Right lobe of liver (tissue), 6 donors: Measurements from ENCODE around the gene MXRA5. TPM values are rescaled to one million over a fixed set of nuclear protein-coding genes. Genes with fewer than 3 reads are reported as not detected.
"Not testable (repeated sequence)": the region's sequence is repeated elsewhere in the genome, so short reads cannot be mapped to it uniquely, and the experiment has no call there.

ENCODE experiments used
- ATAC-seq, 4 donors: fragments of 200-7000 bp; cut with Tn5 transposase; one replicate each; pipeline ENCODE4 v1.9.1; 2020; ENCODE audit warnings: mild to moderate bottlenecking in 4 of 4, moderate library complexity in 4 of 4
- DNase-seq, 3 donors: peaks; one replicate each; pipeline ENCODE4 v3.0.0-alpha.2; 2020
- H3K27ac ChIP-seq, 3 donors: fragments of 200-600 bp; one replicate each; pipeline ENCODE4 v1.8.0; 2022
- H3K27me3 ChIP-seq, 2 donors: fragments of 200-600 bp; one replicate each; pipeline ENCODE4 v1.8.0; 2022
- H3K36me3 ChIP-seq, 4 donors: fragments of 200-600 bp; sonication (generic) in 1 of 4; one replicate each; pipeline versions ENCODE4 v1.5.1 to v1.8.0; 2017 to 2022; ENCODE audit warnings: control low read depth in 1 of 4
- H3K4me1 ChIP-seq, 4 donors: fragments of 200-600 bp; sonication (generic) in 1 of 4; one replicate each; pipeline versions ENCODE4 v1.5.1 to v1.8.0; 2017 to 2022; ENCODE audit warnings: control low read depth in 1 of 4
- H3K4me3 ChIP-seq, 3 donors: fragments of 200-600 bp; one replicate each; pipeline ENCODE4 v1.8.0; 2022
- H3K9me3 ChIP-seq, 4 donors: fragments of 200-600 bp; sonication (generic) in 1 of 4; one replicate each; pipeline versions ENCODE4 v1.5.1 to v1.8.0; 2017 to 2022; ENCODE audit warnings: control low read depth in 1 of 4
- CTCF ChIP-seq, 4 donors: fragments of 200-600 bp in 3 of 4; fragments of 450-650 bp in 1 of 4; IDR thresholded peaks; one replicate each; pipeline versions ENCODE4 v1.5.1 to v1.8.0; 2016 to 2022; ENCODE audit warnings: antibody characterized with exemption in 4 of 4, mild to moderate bottlenecking in 2 of 4
- POLR2A ChIP-seq: fragments of 450-650 bp; IDR thresholded peaks from one replicate; pipeline ENCODE4 v1.6.1; 2017; ENCODE audit warnings: antibody characterized with exemption, mild to moderate bottlenecking
- WGBS: methylation state at CpG from one replicate; pipeline ENCODE4 v1.1.6; 2018; ENCODE audit warnings: low coverage, low lambda C conversion rate; ENCODE audit not compliant: insufficient coverage; ENCODE audit errors: missing lambda C conversion rate; 5-methylcytosine and 5-hydroxymethylcytosine counted together
- intact Hi-C, 2 donors: fragments of 100-400 bp; cut with DNase I; formaldehyde crosslinking; loops; one replicate each; pipeline versions ENCODE4 v1.11.2 to v1.14.1; 2022
- total RNA-seq, 6 experiments: library from RNA; depleted of rRNA in 2 of 6; stranded (reverse); fragments of >200 nt in 2 of 6; fragmentation: NEBNext Ultra II Directional in 3 of 6; extraction: Animal tissue kit (Norgen Biotek cat#: 25700) in 3 of 6; gene quantifications; one replicate each; pipeline versions ENCODE4 v1.1.0 to v1.2.4, GENCODE V29; 2016 to 2023
- donor health status: DM: no; HTN: yes; CAD: no.
- donor health status: DM: no; HTN: no; CAD: no.
- donor health status: DM: no; HTN: no; CAD: no.
- donor health status: DM: no; HTN: yes; CAD: no.
- donor health status: DM: no; HTN: yes; CAD: no.

The MXRA5 gene
- total RNA-seq, 6 experiments from 2014 or later: 0.70 to 6.1 (median 2.0) TPM

- intact Hi-C loops: no loop called here
- Histone ChIP-seq H3K36me3 (no peaks in the 10 kb centered on the region), H3K9me3 (no peaks in the 10 kb centered on the region), H3K27ac (no peak overlapping the region), H3K4me1 (no peaks in the 10 kb centered on the region), H3K4me3 (no peak overlapping the region), H3K27me3 (no peaks in the 10 kb centered on the region)
- DNase-seq (no peak), ATAC-seq (no peak)
- 62% methylated on average over 3 of the region's 4 CpGs for WGBS
- no peak for TF ChIP-seq CTCF (IDR thresholded peaks at IDR 0.05)
- no peak for TF ChIP-seq POLR2A
Observed at GRCh38 chrX:3362956-3363355, 16.5 kb upstream of the MXRA5 start.

- Histone ChIP-seq H3K27me3 (no peaks in the 10 kb centered on the region), H3K36me3 (no peaks in the 10 kb centered on the region), H3K9me3 (no peaks in the 10 kb centered on the region), H3K4me3 (no peak overlapping the region), H3K27ac (no peak overlapping the region), H3K4me1 (no peaks in the 10 kb centered on the region)
- DNase-seq (no peak), ATAC-seq (no peak)
- WGBS: 79% methylated on average over 10 of the region's 14 CpGs
- TF ChIP-seq POLR2A: no peak
- TF ChIP-seq CTCF (IDR thresholded peaks at IDR 0.05): no peak
- intact Hi-C loops: no loop called here
Observed at GRCh38 chrX:3360881-3361280, 14.4 kb upstream of the MXRA5 start.

- H3K4me3 ChIP-seq, ATAC-seq, H3K27me3 ChIP-seq, DNase-seq, H3K4me1 ChIP-seq, H3K9me3 ChIP-seq, H3K36me3 ChIP-seq, H3K27ac ChIP-seq, intact Hi-C loops: not testable (repeated sequence)
- WGBS: 74% methylated on average over 3 of the region's 3 CpGs
Observed at GRCh38 chrX:3352741-3353140, 6.3 kb upstream of the MXRA5 start.

- no peaks in the 10 kb centered on the region for H3K9me3 ChIP-seq
- DNase-seq (no peak), ATAC-seq (no peak)
- H3K27me3 ChIP-seq: no peaks in the 10 kb centered on the region
- intact Hi-C loops: no loop called here
- WGBS: 42% methylated on average over 4 of the region's 4 CpGs
- no peaks in the 10 kb centered on the region for H3K36me3 ChIP-seq
- H3K27ac ChIP-seq: no peak overlapping the region
- H3K4me3 ChIP-seq: no peak overlapping the region
- no peak for TF ChIP-seq POLR2A
- no peak for TF ChIP-seq CTCF (IDR thresholded peaks at IDR 0.05)
- no peaks in the 10 kb centered on the region for H3K4me1 ChIP-seq
Observed at GRCh38 chrX:3351276-3351675, 4.8 kb upstream of the MXRA5 start.

- intact Hi-C loops: no loop called here
- no peaks in the 10 kb centered on the region for H3K36me3 ChIP-seq
- 43% methylated on average over 5 of the region's 5 CpGs for WGBS
- peaks cover 0 to 9% (median 0%) of the 10 kb centered on the region in 4 donors for H3K4me1 ChIP-seq
- DNase-seq (no peak), ATAC-seq (no peak)
- no peaks in the 10 kb centered on the region for H3K9me3 ChIP-seq
- no peak overlapping the region for H3K4me3 ChIP-seq
- peaks cover 0 to 7% of the 10 kb centered on the region in 2 donors for H3K27me3 ChIP-seq
- H3K27ac ChIP-seq: no peak overlapping the region
- TF ChIP-seq CTCF (IDR thresholded peaks at IDR 0.05): no peak
- TF ChIP-seq POLR2A: no peak
Observed at GRCh38 chrX:3348191-3348590, 1.7 kb upstream of the MXRA5 start.
